Thyroid gland (tissue), 4 donors: ENCODE data around the gene FJX1.

Experiments used
- POLR2A ChIP-seq, 2 donors: fragments of 450-650 bp; IDR thresholded peaks; one replicate each; pipeline ENCODE4 v1.6.1; 2017; ENCODE audit warnings: antibody characterized with exemption in 2 of 2, mild to moderate bottlenecking in 2 of 2, moderate library complexity in 1 of 2
- TF ChIP-seq, protein P1 (sequence below), 6 experiments: fragments of 200-600 bp in 3 of 6; fragments of 450-650 bp in 3 of 6; sonication (generic) in 3 of 6; IDR thresholded peaks; one replicate each; pipeline ENCODE4 v1.5.1; 2016 to 2019; ENCODE audit warnings: antibody characterized with exemption in 6 of 6, mild to moderate bottlenecking in 2 of 6, inconsistent platforms in 1 of 6, moderate library complexity in 1 of 6

DNA sequence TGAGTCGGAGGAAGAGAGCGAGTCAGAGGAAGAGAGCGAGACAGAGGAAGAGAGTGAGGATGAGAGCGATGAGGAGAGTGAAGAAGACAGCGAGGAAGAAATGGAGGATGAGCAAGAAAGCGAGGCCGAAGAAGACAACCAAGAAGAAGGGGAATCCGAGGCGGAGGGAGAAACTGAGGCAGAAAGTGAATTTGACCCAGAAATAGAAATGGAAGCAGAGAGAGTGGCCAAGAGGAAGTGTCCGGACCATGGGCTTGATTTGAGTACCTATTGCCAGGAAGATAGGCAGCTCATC, 45.1 kb downstream of the FJX1 start:
- TF ChIP-seq, protein P1, sequence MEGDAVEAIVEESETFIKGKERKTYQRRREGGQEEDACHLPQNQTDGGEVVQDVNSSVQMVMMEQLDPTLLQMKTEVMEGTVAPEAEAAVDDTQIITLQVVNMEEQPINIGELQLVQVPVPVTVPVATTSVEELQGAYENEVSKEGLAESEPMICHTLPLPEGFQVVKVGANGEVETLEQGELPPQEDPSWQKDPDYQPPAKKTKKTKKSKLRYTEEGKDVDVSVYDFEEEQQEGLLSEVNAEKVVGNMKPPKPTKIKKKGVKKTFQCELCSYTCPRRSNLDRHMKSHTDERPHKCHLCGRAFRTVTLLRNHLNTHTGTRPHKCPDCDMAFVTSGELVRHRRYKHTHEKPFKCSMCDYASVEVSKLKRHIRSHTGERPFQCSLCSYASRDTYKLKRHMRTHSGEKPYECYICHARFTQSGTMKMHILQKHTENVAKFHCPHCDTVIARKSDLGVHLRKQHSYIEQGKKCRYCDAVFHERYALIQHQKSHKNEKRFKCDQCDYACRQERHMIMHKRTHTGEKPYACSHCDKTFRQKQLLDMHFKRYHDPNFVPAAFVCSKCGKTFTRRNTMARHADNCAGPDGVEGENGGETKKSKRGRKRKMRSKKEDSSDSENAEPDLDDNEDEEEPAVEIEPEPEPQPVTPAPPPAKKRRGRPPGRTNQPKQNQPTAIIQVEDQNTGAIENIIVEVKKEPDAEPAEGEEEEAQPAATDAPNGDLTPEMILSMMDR (IDR thresholded peaks at IDR 0.05) = no peak
- no peak for TF ChIP-seq POLR2A (IDR thresholded peaks at IDR 0.05)
